Measurements from ENCODE around the gene TGFB1.
A peak's percentile ranks its signal among the peaks of the same experiment; 100 is the strongest.

The TGFB1 gene

GRCh38 chr19:41324921-41325639 is 28.6 kb downstream of the TGFB1 start:
- H3K4me3 ChIP-seq (ENCODE audit: low read length): peak overlapping the region; percentile 51
- H3K9me3 ChIP-seq (ENCODE audit: control insufficient read depth, low read depth, low read length): no peaks in the 10 kb centered on the region
- H3K9ac ChIP-seq (ENCODE audit: low read length): peak overlapping the region; percentile 40
- peaks cover 31% of the 10 kb centered on the region for H3K4me1 ChIP-seq (ENCODE audit: control insufficient read depth, low read depth, low read length)
- no peaks in the 10 kb centered on the region for H3K36me3 ChIP-seq (ENCODE audit: control insufficient read depth, low read depth, low read length)
- no peak overlapping the region for H3K27ac ChIP-seq (ENCODE audit: low read length)
- peaks cover 4% of the 10 kb centered on the region for H3K27me3 ChIP-seq (ENCODE audit: control insufficient read depth, insufficient read depth, low read length)

GRCh38 chr19:41324231-41324702 is 29.5 kb downstream of the TGFB1 start:
- Histone ChIP-seq H3K27ac (ENCODE audit: low read length) (no peak overlapping the region), H3K4me1 (ENCODE audit: control insufficient read depth, low read depth, low read length) (peaks cover 31% of the 10 kb centered on the region)

GRCh38 chr19:41323430-41324125 is 30.1 kb downstream of the TGFB1 start:
- H3K4me3 ChIP-seq (ENCODE audit: low read length): no peak overlapping the region
- peaks cover 4% of the 10 kb centered on the region for H3K27me3 ChIP-seq (ENCODE audit: control insufficient read depth, insufficient read depth, low read length)
- no peaks in the 10 kb centered on the region for H3K9me3 ChIP-seq (ENCODE audit: control insufficient read depth, low read depth, low read length)
- peaks cover 31% of the 10 kb centered on the region for H3K4me1 ChIP-seq (ENCODE audit: control insufficient read depth, low read depth, low read length)
- no peak overlapping the region for H3K27ac ChIP-seq (ENCODE audit: low read length)
- no peak overlapping the region for H3K9ac ChIP-seq (ENCODE audit: low read length)
- H3K36me3 ChIP-seq (ENCODE audit: control insufficient read depth, low read depth, low read length): peaks cover 6% of the 10 kb centered on the region

More at GRCh38 chr19:41324231-41324702, 29.5 kb downstream of the TGFB1 start:
- no peaks in the 10 kb centered on the region for H3K9me3 ChIP-seq (ENCODE audit: control insufficient read depth, low read depth, low read length)
- peaks cover 4% of the 10 kb centered on the region for H3K27me3 ChIP-seq (ENCODE audit: control insufficient read depth, insufficient read depth, low read length)
- H3K9ac ChIP-seq (ENCODE audit: low read length): no peak overlapping the region
- H3K36me3 ChIP-seq (ENCODE audit: control insufficient read depth, low read depth, low read length): no peaks in the 10 kb centered on the region
- peak overlapping the region; percentile 51 for H3K4me3 ChIP-seq (ENCODE audit: low read length)

- Histone ChIP-seq H3K9ac (ENCODE audit: low read length) (no peak overlapping the region), H3K4me1 (ENCODE audit: control insufficient read depth, low read depth, low read length) (peaks cover 31% of the 10 kb centered on the region), H3K27ac (ENCODE audit: low read length) (no peak overlapping the region), H3K9me3 (ENCODE audit: control insufficient read depth, low read depth, low read length) (no peaks in the 10 kb centered on the region), H3K36me3 (ENCODE audit: control insufficient read depth, low read depth, low read length) (peaks cover 9% of the 10 kb centered on the region), H3K27me3 (ENCODE audit: control insufficient read depth, insufficient read depth, low read length) (peaks cover 4% of the 10 kb centered on the region), H3K4me3 (ENCODE audit: low read length) (no peak overlapping the region)
These were observed 30.7 kb downstream of the TGFB1 start for GRCh38 chr19:41323023-41323422.

GRCh38 chr19:41322451-41322850 is 31.3 kb downstream of the TGFB1 start:
- no peak overlapping the region for H3K9ac ChIP-seq (ENCODE audit: low read length)
- H3K9me3 ChIP-seq (ENCODE audit: control insufficient read depth, low read depth, low read length): no peaks in the 10 kb centered on the region
- no peak overlapping the region for H3K27ac ChIP-seq (ENCODE audit: low read length)
- H3K27me3 ChIP-seq (ENCODE audit: control insufficient read depth, insufficient read depth, low read length): peaks cover 4% of the 10 kb centered on the region
- peaks cover 31% of the 10 kb centered on the region for H3K4me1 ChIP-seq (ENCODE audit: control insufficient read depth, low read depth, low read length)
- H3K4me3 ChIP-seq (ENCODE audit: low read length): no peak overlapping the region
- H3K36me3 ChIP-seq (ENCODE audit: control insufficient read depth, low read depth, low read length): peaks cover 9% of the 10 kb centered on the region

- peaks cover 25% of the 10 kb centered on the region for H3K4me1 ChIP-seq (ENCODE audit: control insufficient read depth, low read depth, low read length)
- no peak overlapping the region for H3K27ac ChIP-seq (ENCODE audit: low read length)
- no peaks in the 10 kb centered on the region for H3K9me3 ChIP-seq (ENCODE audit: control insufficient read depth, low read depth, low read length)
- no peak overlapping the region for H3K9ac ChIP-seq (ENCODE audit: low read length)
- H3K36me3 ChIP-seq (ENCODE audit: control insufficient read depth, low read depth, low read length): peaks cover 15% of the 10 kb centered on the region
- H3K27me3 ChIP-seq (ENCODE audit: control insufficient read depth, insufficient read depth, low read length): peaks cover 4% of the 10 kb centered on the region
- H3K4me3 ChIP-seq (ENCODE audit: low read length): no peak overlapping the region
These were observed 32.0 kb downstream of the TGFB1 start for GRCh38 chr19:41321600-41322270.

- H3K4me1 ChIP-seq (ENCODE audit: control insufficient read depth, low read depth, low read length): peaks cover 24% of the 10 kb centered on the region
- no peaks in the 10 kb centered on the region for H3K9me3 ChIP-seq (ENCODE audit: control insufficient read depth, low read depth, low read length)
- no peak overlapping the region for H3K27ac ChIP-seq (ENCODE audit: low read length)
- H3K4me3 ChIP-seq (ENCODE audit: low read length): no peak overlapping the region
- peaks cover 2% of the 10 kb centered on the region for H3K27me3 ChIP-seq (ENCODE audit: control insufficient read depth, insufficient read depth, low read length)
- H3K36me3 ChIP-seq (ENCODE audit: control insufficient read depth, low read depth, low read length): peaks cover 20% of the 10 kb centered on the region
- no peak overlapping the region for H3K9ac ChIP-seq (ENCODE audit: low read length)
These were observed 32.5 kb downstream of the TGFB1 start for GRCh38 chr19:41321204-41321599.

- H3K27ac ChIP-seq (ENCODE audit: low read length): no peak overlapping the region
- no peaks in the 10 kb centered on the region for H3K9me3 ChIP-seq (ENCODE audit: control insufficient read depth, low read depth, low read length)
- H3K36me3 ChIP-seq (ENCODE audit: control insufficient read depth, low read depth, low read length): peaks cover 21% of the 10 kb centered on the region
- no peak overlapping the region for H3K4me3 ChIP-seq (ENCODE audit: low read length)
- no peak overlapping the region for H3K9ac ChIP-seq (ENCODE audit: low read length)
- H3K4me1 ChIP-seq (ENCODE audit: control insufficient read depth, low read depth, low read length): peaks cover 21% of the 10 kb centered on the region
- H3K27me3 ChIP-seq (ENCODE audit: control insufficient read depth, insufficient read depth, low read length): no peaks in the 10 kb centered on the region
These were observed 33.2 kb downstream of the TGFB1 start for GRCh38 chr19:41320568-41320967.

- H3K4me3 ChIP-seq (ENCODE audit: low read length): no peak overlapping the region
- H3K36me3 ChIP-seq (ENCODE audit: control insufficient read depth, low read depth, low read length): peaks cover 21% of the 10 kb centered on the region
- no peaks in the 10 kb centered on the region for H3K9me3 ChIP-seq (ENCODE audit: control insufficient read depth, low read depth, low read length)
- peaks cover 21% of the 10 kb centered on the region for H3K4me1 ChIP-seq (ENCODE audit: control insufficient read depth, low read depth, low read length)
- no peak overlapping the region for H3K27ac ChIP-seq (ENCODE audit: low read length)
- H3K27me3 ChIP-seq (ENCODE audit: control insufficient read depth, insufficient read depth, low read length): no peaks in the 10 kb centered on the region
- no peak overlapping the region for H3K9ac ChIP-seq (ENCODE audit: low read length)
These were observed 33.6 kb downstream of the TGFB1 start for GRCh38 chr19:41320185-41320518.

- Histone ChIP-seq H3K27ac (ENCODE audit: low read length) (no peak overlapping the region), H3K36me3 (ENCODE audit: control insufficient read depth, low read depth, low read length) (peaks cover 21% of the 10 kb centered on the region)
These were observed 34.1 kb downstream of the TGFB1 start for GRCh38 chr19:41319500-41320184.

More at GRCh38 chr19:41319500-41320184, 34.1 kb downstream of the TGFB1 start:
- Histone ChIP-seq H3K4me1 (ENCODE audit: control insufficient read depth, low read depth, low read length) (peaks cover 19% of the 10 kb centered on the region), H3K27me3 (ENCODE audit: control insufficient read depth, insufficient read depth, low read length) (no peaks in the 10 kb centered on the region), H3K9me3 (ENCODE audit: control insufficient read depth, low read depth, low read length) (no peaks in the 10 kb centered on the region), H3K9ac (ENCODE audit: low read length) (no peak overlapping the region), H3K4me3 (ENCODE audit: low read length) (no peak overlapping the region)

Data from iPS-18a (cell line).